ENCODE data around the gene CRISPLD2.
"Not testable (repeated sequence)": the region's sequence is repeated elsewhere in the genome, so short reads cannot be mapped to it uniquely, and the experiment has no call there.

The CRISPLD2 gene

DNA sequence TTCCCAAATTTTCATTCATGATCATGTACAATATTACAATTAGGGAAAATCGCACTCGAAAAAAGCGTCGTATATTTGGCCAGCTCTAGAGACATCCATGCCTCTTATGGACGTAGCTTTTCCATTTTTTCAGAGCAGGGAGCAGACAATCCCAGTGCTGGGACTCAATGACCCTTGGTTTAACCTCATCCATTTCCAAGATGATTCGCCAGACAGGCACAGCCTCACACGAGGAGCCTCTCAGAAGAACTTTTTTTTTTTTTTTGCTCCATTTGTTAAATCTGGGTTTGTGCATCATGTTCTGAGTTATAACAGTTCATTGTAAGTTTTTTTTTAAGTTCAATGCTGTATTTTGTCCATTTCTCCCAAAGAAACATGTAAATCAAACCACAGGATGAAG lies 99.5 kb downstream of the CRISPLD2 start:
- DNase-seq: no peak

- DNase-seq: no peak
These were observed 99.9 kb downstream of the CRISPLD2 start for GRCh38 chr16:84919708-84920107.

DNA sequence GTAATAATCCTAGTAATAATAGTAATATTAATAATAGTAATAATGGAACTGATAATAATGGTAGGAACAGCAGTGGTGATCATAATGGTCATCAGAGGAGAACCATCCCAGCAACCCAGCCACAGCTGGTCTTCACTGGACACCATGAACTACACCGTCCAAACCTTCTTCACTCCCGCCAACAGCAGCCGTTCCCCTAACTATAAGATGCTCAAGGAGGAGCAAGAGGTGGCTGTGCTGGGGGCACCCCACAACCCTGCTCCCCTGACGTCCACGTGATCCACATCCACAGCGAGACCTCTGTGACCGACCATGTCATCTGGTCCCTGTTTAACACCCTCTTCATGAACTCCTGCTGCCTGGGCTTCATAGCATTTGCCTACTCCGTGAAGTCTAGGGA lies 100.5 kb downstream of the CRISPLD2 start:
- no peak for DNase-seq

- peak; percentile 74 for DNase-seq
These were observed 102.8 kb downstream of the CRISPLD2 start for GRCh38 chr16:84922351-84923120.

- DNase-seq: peak; percentile 79
These were observed 104.7 kb downstream of the CRISPLD2 start for GRCh38 chr16:84924331-84925091.

DNA sequence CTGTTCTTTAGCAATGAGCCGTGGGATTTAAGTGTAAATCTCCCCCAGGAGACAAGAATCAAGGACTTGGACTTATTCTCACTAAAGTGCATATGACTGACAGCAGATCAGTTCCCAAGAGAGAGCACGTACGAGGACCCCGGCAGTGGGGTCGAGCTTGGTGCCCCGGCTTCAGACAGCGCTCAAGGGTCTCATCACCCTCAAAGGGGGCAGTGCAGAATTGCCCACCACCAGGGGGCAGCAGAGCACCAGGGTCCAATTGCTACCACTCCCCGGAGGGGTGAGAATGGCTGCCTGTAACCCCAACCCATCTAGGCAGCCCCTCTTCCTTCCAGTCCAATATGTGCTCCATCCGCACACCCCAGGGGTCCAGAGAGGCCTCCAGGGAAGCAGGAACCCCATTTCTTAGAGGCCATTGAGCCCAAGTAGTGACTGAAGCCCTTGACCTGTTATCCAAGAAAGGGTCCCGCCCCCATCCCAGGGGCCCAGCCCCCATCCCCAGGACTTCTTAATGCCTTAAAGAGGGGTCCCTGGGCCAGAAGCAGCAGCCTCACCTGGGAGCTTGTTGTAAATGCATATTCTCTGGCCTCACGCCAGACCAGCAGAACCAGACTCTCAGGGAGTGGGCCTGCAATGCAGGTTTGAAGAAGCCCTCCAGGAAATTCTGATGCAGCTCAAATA lies 105.4 kb downstream of the CRISPLD2 start:
- no peak for DNase-seq

DNA sequence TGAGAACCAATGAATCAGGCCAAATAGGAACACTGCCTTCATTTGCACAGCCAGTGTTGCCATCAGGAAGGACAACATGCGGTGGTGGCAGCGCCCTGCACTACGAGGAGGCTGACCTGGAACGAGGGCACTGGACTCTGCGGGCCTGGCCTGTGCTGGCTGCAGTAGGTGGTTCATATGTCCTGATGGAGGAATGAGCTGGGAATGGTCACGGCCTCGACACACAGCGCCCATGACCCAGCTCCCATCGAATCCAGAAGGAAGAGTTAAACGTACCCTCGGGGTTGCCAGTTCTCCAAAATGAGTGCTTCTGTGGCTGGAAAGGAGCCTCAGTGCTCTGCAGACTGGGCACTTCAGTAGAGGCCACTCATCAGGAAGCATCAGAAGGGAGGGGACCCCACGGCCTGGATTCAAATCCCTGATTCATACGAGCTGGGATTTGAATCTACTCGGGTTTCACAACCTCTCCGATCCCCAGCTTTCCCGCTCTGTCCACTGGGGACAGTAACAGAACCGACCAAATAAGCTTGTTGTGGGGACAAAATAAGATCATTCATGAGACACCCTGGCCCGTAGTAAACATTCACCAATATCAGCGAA lies 106.1 kb downstream of the CRISPLD2 start:
- DNase-seq: no peak

DNA sequence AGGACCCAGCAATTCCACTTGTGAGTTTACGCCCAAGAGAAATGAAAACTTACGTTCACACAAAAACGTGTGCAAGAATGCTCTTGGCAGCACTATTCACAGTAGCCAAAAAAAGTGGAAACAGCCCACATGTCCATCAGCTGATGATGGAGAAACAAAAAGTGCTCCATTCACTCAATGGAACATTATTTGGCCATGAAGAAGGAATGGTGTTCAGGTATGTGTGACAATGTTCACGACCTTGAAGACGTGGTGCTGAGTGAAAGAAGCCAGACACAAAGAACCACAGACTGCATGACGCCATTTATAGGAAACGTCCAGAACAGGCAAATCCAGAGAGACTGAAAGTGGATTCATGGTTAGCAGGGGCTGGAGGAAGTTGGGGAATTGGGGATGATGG lies 106.7 kb downstream of the CRISPLD2 start:
- no peak for DNase-seq

DNA sequence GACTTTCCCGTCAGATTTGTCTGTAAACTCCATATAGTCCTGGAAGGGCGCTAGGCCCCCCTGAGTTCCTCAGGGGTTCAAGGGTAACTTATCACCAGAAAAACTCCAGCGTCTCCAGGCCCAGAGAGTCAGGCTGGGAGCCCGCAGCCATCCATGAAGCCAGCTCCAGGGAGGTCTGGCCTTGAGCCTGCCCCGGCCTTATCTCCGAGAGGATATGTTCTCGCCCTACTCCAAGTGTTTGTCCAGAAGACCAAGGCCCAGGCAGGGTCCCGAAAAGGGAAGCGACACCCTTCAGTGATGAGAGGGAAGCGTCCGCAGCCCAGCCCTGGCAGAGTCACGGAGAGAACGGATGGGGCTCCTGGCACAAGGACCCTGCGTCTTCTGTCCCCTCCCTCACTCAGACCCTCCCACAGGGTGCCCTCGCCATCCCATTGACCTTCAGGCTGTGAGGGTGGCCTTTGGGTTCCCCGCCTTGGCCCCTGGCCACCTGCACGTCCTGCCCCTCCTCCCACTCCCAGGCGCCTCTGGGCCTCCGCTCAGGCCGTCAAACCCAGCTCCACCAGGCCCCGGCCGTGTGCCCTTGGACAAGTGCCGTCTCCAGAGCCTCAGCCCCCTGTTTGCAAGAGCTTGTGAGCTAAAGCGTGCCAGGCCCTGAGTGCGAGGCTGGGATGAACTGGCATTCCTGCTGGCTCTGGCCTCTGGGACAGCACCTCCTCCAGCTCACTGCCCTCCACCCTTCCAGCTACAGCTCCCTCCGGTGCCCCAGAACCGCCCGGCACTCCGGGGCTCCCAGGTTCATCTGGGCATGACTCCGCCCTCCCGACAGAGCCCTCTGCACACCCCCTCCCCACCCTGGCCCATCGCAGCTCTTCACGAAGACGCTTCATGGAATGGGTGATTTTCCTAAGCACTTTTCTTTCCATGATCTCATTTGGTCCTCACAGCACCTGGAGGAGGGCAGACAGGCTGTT lies 108.1 kb downstream of the CRISPLD2 start:
- DNase-seq: no peak

- no peak for DNase-seq
These were observed 109.1 kb downstream of the CRISPLD2 start for GRCh38 chr16:84928679-84929420.

- no peak for DNase-seq
These were observed 109.9 kb downstream of the CRISPLD2 start for GRCh38 chr16:84929421-84930297.

GRCh38 chr16:84930298-84931106 lies 110.7 kb downstream of the CRISPLD2 start:
- no peak for DNase-seq

GRCh38 chr16:84931107-84931494 lies 111.3 kb downstream of the CRISPLD2 start:
- DNase-seq: no peak

DNA sequence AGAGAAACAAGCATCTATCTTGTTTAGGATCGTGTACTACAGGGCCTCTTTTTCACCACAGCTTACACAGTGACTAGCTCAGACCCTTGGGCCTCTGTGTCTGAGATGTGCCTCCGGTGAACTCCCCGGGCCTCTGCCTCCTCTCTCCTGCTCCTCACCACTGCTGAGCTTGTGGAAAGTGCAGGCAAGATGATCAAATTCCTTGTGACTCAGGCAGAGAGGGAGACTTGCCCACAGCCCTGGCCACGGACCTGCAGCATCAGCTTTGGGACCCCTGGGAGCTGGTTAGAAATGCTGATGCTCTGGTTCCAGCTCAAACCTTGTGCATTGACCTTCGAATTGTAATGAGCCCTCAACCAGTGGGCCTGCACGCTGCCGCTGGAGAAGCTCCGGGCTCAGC lies 111.7 kb downstream of the CRISPLD2 start:
- no peak for DNase-seq

DNA sequence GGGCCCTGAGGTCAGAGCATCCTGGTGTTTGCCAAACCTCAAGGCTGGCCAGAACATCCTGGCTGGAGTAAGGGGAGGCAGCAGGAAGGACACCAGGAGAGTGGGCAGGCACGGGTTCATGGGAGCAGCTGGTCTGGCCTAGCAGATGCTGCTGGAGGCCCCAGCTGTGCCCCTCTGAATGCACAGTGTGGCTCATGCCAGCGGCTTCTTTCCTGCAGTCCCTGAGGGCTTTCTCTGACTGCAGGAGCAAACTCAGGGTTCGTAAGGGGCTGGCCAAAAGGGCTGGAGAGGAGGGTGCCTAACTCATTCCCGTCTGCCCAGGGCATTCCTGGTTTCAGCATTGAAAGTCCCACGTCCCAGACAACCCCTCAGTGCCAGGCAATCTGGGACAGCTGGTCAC lies 112.9 kb downstream of the CRISPLD2 start:
- no peak for DNase-seq

DNA sequence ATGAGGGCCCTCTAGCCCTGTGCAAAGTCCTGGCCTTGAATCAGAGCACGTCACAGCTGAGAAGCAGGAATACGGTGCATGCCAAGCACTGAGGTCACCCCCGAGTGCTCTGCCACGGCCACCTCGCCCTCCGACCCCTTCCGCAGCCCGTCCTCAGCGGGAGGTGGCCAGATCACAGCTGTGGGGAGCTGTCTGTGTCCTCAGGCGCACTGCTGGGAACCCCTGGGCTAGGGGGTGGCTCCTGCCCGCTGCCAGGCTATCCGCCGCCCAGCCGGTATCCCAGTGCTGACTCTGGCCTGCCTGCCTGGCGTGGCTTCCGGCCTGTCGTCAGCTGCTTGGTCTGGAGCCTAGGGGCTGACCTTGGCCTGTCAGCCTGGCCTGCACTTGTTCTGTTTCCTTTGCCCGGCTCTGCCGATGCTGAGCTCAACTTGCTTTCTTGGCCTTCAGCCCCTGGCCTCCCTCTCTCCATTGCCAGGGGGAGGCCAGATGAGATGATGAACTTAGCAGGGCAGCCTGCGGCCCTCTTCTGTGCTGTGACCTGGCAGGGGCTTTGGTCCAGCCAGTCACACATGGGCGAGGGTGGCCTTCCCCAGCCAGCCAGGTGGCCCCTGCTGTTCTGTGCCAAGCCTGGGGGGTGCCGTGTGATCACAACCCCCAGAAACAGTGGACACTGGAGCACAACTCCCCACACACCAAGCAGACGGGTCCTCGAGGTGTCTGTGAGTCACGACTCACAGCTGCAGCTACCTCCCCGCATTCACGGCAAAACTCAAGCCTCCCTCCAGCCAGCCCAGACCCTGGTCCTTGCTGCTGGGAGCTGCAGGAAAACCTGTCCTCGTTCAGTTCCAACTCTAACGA lies 114.2 kb downstream of the CRISPLD2 start:
- no peak for DNase-seq

DNA sequence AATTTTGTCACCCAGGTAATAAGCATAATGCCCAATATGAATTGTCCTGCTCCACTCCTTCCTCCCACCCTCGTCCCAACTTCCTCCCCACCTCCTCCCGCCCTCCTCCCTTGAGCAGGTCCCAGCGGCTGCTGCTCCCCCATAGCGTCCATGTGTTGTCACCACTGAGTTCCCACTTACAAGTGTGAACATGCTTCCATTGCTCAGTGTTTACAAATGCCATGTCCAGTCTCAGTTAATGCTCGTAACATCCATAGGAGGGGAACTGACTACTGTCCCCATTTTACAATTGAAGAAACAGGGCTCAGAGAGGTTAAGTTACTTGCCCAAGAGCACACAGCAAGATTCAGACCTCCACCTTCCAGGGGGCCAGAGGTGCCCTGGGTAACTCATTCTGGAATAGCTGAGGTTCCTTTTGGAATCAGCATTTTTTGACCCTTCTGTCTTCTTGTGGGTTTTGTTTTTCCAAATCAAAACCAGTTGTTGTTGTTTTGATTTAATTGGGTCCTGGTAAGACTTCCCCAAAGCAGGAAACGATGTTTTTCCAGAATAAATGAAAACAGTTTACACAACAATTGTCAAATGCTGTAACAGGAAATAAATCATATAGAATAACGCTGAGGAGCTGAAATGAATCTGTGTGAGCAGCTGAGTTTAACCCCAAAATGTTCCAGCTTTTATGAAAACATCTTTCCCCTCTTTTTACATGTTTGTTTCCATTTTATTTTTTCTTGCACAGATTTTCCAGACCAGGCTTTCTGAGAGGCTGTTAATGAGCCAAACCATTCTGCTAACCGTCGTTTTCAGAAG lies 117.6 kb downstream of the CRISPLD2 start:
- DNase-seq: no peak

- DNase-seq: not testable (repeated sequence)
These were observed 118.8 kb downstream of the CRISPLD2 start for GRCh38 chr16:84938616-84939015.
